Hindlimb muscle (tissue), 1 donor: Measurements from ENCODE around the gene CDC7. TPM values are rescaled to one million over a fixed set of nuclear protein-coding genes. Genes with fewer than 3 reads are reported as not detected.
"Not testable (repeated sequence)": the region's sequence is repeated elsewhere in the genome, so short reads cannot be mapped to it uniquely, and the experiment has no call there.

Experiments used
- DNase-seq: peaks from one replicate; pipeline ENCODE4 v3.0.0-alpha.2; 2013
- polyA plus RNA-seq: library from polyadenylated mRNA; unstranded; fragments of 120-200 nt; gene quantifications from one replicate; pipeline ENCODE4 v1.2.1, GENCODE V29; 2013; ENCODE audit not compliant: insufficient read length

Gene CDC7
- polyA plus RNA-seq, 1 donor = 8.1 TPM

GRCh38 chr1:91511386-91511785 lies 10.7 kb downstream of the CDC7 start:
- peak; percentile 31 for DNase-seq

- no peak for DNase-seq
These were observed 12.5 kb downstream of the CDC7 start for GRCh38 chr1:91513160-91513559.

- DNase-seq = no peak
These were observed 13.1 kb downstream of the CDC7 start for GRCh38 chr1:91513706-91514105.

- no peak for DNase-seq
These were observed 15.3 kb downstream of the CDC7 start for GRCh38 chr1:91515994-91516393.

GRCh38 chr1:91516605-91517004 lies 16.0 kb downstream of the CDC7 start:
- DNase-seq = not testable (repeated sequence)

GRCh38 chr1:91519167-91519566 lies 18.5 kb downstream of the CDC7 start:
- DNase-seq = not testable (repeated sequence)

- no peak for DNase-seq
These were observed 20.4 kb downstream of the CDC7 start for GRCh38 chr1:91520942-91521507.

GRCh38 chr1:91523482-91523881 lies 22.8 kb downstream of the CDC7 start:
- no peak for DNase-seq

- no peak for DNase-seq
These were observed 25.8 kb downstream of the CDC7 start for GRCh38 chr1:91526496-91526895.

GRCh38 chr1:91527266-91527765 lies 26.7 kb downstream of the CDC7 start:
- peak; percentile 29 for DNase-seq

- DNase-seq = peak; percentile 45
These were observed 27.1 kb downstream of the CDC7 start for GRCh38 chr1:91527781-91528180.

GRCh38 chr1:91529856-91530255 lies 29.2 kb downstream of the CDC7 start:
- no peak for DNase-seq

GRCh38 chr1:91533361-91534024 lies 32.8 kb downstream of the CDC7 start:
- no peak for DNase-seq

- no peak for DNase-seq
These were observed 34.8 kb downstream of the CDC7 start for GRCh38 chr1:91535441-91535840.

- no peak for DNase-seq
These were observed 36.8 kb downstream of the CDC7 start for GRCh38 chr1:91537281-91537986.

GRCh38 chr1:91537987-91538304 lies 37.3 kb downstream of the CDC7 start:
- no peak for DNase-seq

GRCh38 chr1:91540910-91541309 lies 40.3 kb downstream of the CDC7 start:
- no peak for DNase-seq

GRCh38 chr1:91541918-91542533 lies 41.4 kb downstream of the CDC7 start:
- no peak for DNase-seq

- no peak for DNase-seq
These were observed 45.1 kb downstream of the CDC7 start for GRCh38 chr1:91545506-91546300.

GRCh38 chr1:91546301-91546581 lies 45.6 kb downstream of the CDC7 start:
- DNase-seq = no peak

GRCh38 chr1:91546876-91547275 lies 46.2 kb downstream of the CDC7 start:
- no peak for DNase-seq

- DNase-seq = no peak
These were observed 47.9 kb downstream of the CDC7 start for GRCh38 chr1:91548376-91549040.
